HEK293T (cell line): ENCODE data around the gene SLC16A12.

Source experiments
- FOXA1 ChIP-seq: fragments of 450-650 bp; IDR thresholded peaks from 2 replicates; pipeline ENCODE4 v1.6.1; 2016; ENCODE audit warnings: mild to moderate bottlenecking
- FOXK2 ChIP-seq: fragments of 450-650 bp; IDR thresholded peaks from 2 replicates; pipeline ENCODE4 v1.6.1; 2016; ENCODE audit warnings: mild to moderate bottlenecking
- L3MBTL2 ChIP-seq: fragments of 450-650 bp; conservative IDR thresholded peaks from 2 replicates; pipeline ENCODE4 v1.6.1; 2016; ENCODE audit warnings: mild to moderate bottlenecking

DNA sequence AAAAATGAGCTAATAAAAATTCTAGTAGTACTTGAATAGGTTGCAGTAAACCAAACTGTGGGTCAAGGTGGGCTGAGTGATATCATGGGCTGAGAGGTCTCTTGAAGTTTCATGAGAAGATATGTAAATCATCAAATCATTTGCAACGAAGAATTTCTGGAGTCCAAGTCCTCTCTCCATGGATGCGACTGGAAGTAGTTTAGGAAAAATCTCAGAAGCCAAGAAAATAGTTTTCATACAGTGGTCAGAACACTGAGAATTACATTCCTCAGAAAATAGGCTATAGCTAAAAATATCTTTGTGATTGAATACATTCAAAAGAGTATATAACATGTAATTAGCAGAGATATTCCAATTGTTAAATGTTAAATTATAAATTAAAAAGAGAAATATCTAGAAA, 146.6 kb downstream of the SLC16A12 start:
- no peak for TF ChIP-seq FOXA1
- TF ChIP-seq L3MBTL2: no peak
- TF ChIP-seq FOXK2: no peak
